Measurements from ENCODE around the gene BCAS1. TPM values are rescaled to one million over a fixed set of nuclear protein-coding genes. Genes with fewer than 3 reads are reported as not detected.

The BCAS1 gene
- total RNA-seq, 2 experiments from 2014 or later, result 0.16 to 0.19 TPM

GRCh38 chr20:53931597-53931996 is 138.8 kb downstream of the BCAS1 start:
- peak overlapping the region; percentile 81 for H2AFZ ChIP-seq (ENCODE audit: low read length)
- H3K9me3 ChIP-seq (ENCODE audit: low read length), result peaks cover 4% of the 10 kb centered on the region; the same call in 1 of the 2 replicates
- no peaks in the 10 kb centered on the region for H4K20me1 ChIP-seq (ENCODE audit: insufficient read depth, low read length)
- H3K36me3 ChIP-seq (ENCODE audit: insufficient read depth, low read length), result no peaks in the 10 kb centered on the region
- no peak for TF ChIP-seq CTCF (conservative IDR thresholded peaks at IDR 0.05; ENCODE audit: low read length)
- TF ChIP-seq EZH2phosphoT487 (IDR thresholded peaks at IDR 0.05; ENCODE audit: borderline replicate concordance, low read depth, low read length), result no peak
- peak overlapping the region; percentile 90 for H3K27ac ChIP-seq (ENCODE audit: low read depth, low read length, poor library complexity, severe bottlenecking)
- no TSS peak for BruUV-seq (replicated peaks)
- no peak for DNase-seq (ENCODE audit: low spot score)
- peaks cover 88% of the 10 kb centered on the region for H3K4me1 ChIP-seq (ENCODE audit: insufficient read depth, low read length, poor library complexity, severe bottlenecking)
- H3K4me3 ChIP-seq (ENCODE audit: low read depth, low read length, poor library complexity, severe bottlenecking), result no peak overlapping the region
- H3K9me2 ChIP-seq (ENCODE audit: insufficient read depth, low read length), result no peaks in the 10 kb centered on the region
- ChIA-PET POLR2A (interaction anchor here (0.6 to 7.4 kb wide), 17 partner anchors 8 to 794 kb away, joined by 3 to 83 read pairs (median 4); no protein-coding TSS in a partner anchor), CTCF (ENCODE audit: unreplicated experiment) (interaction anchor here (1.1 to 3.1 kb wide), 2 partner anchors 8 to 24 kb away, joined by 4 to 9 read pairs; no protein-coding TSS in a partner anchor)
- intact Hi-C loops (cut with micrococcal nuclease; ENCODE audit: unreplicated experiment), result loop anchor here (5.0 to 10.0 kb wide), 2 partner anchors 59 to 927 kb away; no protein-coding TSS in a partner anchor
- peaks cover 5% of the 10 kb centered on the region; the same call in 1 of the 2 replicates for H3K79me2 ChIP-seq (ENCODE audit: insufficient read depth, low read depth, low read length)
- H3K4me2 ChIP-seq (ENCODE audit: low read length), result peak overlapping the region; percentile 77

DNA sequence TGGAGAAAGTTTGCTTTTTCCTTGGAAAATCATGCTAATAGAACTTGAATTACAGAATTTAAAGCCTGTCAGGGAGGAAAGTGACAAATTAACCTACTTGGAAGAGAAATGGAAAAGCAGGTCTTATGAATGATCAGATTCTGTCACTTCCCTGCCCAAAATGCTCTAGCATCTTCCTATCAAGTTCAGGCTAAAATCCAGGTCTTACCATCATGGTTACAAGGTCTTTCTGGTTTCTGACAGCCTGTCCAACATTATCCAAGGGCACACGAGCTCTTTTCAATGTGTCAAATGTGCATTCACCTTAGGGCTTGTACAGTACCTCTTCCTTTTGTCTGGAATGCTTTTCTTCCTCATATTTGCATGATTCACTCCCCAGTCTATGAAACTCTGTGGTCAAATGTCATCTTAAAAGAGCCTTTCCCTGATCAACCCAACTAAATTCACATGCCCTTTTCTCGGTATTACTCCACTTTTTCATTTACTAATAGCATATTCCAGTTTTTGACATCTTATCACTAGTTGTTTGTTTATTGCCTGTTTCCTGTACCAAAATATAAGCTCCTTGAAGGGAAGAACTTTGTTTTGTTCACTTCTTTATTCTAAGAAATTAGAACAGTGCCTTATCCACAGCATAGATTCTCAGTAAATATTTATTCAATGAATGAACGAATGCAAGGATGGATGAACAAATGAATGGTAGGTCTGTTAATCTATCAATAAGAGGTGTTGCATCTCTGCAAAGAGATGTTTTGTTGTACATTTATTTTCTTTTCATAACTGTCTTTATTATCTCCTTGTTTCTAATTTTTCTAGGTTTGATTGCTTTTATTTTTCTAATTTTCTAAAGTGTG is 139.5 kb downstream of the BCAS1 start:
- ChIA-PET CTCF (ENCODE audit: unreplicated experiment) (interaction anchor here (1.1 to 3.1 kb wide), 3 partner anchors 9 to 87 kb away, joined by 4 to 9 read pairs (median 4); no protein-coding TSS in a partner anchor), POLR2A (interaction anchor here (0.6 to 7.4 kb wide), 22 partner anchors 9 to 793 kb away, joined by 3 to 83 read pairs (median 4); no protein-coding TSS in a partner anchor)
- BruUV-seq (replicated peaks), result no TSS peak
- intact Hi-C loops (cut with micrococcal nuclease; ENCODE audit: unreplicated experiment), result loop anchor here (5.0 to 10.0 kb wide), 2 partner anchors 59 to 926 kb away; no protein-coding TSS in a partner anchor
- Histone ChIP-seq H3K4me2 (ENCODE audit: low read length) (peak overlapping the region; percentile 77), H3K27ac (ENCODE audit: low read depth, low read length, poor library complexity, severe bottlenecking) (peak overlapping the region; percentile 90), H3K9me3 (ENCODE audit: low read length) (peaks cover 4% of the 10 kb centered on the region; the same call in 1 of the 2 replicates), H3K4me3 (ENCODE audit: low read depth, low read length, poor library complexity, severe bottlenecking) (peak overlapping the region; percentile 45), H3K4me1 (ENCODE audit: insufficient read depth, low read length, poor library complexity, severe bottlenecking) (peaks cover 90% of the 10 kb centered on the region), H4K20me1 (ENCODE audit: insufficient read depth, low read length) (no peaks in the 10 kb centered on the region), H3K36me3 (ENCODE audit: insufficient read depth, low read length) (no peaks in the 10 kb centered on the region), H3K9me2 (ENCODE audit: insufficient read depth, low read length) (no peaks in the 10 kb centered on the region), H3K79me2 (ENCODE audit: insufficient read depth, low read depth, low read length) (peaks cover 5% of the 10 kb centered on the region; the same call in 1 of the 2 replicates), H2AFZ (ENCODE audit: low read length) (peak overlapping the region; percentile 81)
- TF ChIP-seq CTCF (conservative IDR thresholded peaks at IDR 0.05; ENCODE audit: low read length), result no peak
- no peak for TF ChIP-seq EZH2phosphoT487 (IDR thresholded peaks at IDR 0.05; ENCODE audit: borderline replicate concordance, low read depth, low read length)
- peak; percentile 26 for DNase-seq (ENCODE audit: low spot score)
